ENCODE results near the gene JAK1.
A peak's percentile ranks its signal among the peaks of the same experiment; 100 is the strongest.

The JAK1 gene

DNA sequence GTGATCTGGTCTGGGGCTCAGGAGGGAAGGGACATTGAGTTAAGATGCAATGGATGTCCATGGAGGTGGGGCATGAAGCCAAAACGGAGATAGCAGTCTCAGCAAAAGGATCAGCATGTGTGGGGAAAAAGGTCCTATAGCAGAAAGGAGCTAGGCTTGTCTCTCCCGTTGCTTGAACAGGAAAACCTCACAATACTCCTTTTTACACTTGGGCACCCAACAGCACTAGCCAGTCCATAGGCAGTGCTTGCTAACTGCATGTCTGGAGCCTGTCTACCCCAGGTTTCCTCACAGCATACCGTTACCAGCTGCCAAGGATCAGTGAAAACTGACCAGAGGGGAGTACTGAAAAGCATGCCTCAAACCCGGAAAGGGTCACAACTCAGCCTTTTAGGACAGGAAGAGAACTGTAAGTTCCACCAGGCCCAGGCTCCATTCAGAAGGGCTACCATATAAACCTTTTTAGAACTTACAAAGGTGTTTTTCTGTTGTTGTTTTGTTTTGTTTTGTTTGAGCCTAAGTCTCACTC, 78.6 kb downstream of the JAK1 start:
- DNase-seq: no peak

GRCh38 chr1:64886877-64887276, 79.5 kb downstream of the JAK1 start:
- no peak for DNase-seq

DNA sequence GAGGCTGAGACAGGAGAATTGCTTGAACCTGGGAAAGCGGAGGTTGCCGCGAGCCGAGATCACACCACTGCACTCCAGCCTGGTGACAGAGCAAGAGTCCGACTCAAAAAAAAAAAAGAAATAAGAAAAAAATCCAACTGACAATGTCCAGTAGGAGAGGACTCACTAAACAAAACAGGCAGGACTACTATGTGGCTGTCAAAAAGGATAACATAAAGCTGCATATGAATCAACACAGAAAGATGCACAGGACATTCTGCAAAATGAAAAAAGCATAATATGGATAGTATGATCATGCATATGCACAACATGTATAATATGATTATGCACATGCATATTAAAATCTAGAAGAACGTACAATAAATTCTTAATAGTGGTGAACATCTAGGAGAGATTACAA, 80.7 kb downstream of the JAK1 start:
- DNase-seq: no peak

DNA sequence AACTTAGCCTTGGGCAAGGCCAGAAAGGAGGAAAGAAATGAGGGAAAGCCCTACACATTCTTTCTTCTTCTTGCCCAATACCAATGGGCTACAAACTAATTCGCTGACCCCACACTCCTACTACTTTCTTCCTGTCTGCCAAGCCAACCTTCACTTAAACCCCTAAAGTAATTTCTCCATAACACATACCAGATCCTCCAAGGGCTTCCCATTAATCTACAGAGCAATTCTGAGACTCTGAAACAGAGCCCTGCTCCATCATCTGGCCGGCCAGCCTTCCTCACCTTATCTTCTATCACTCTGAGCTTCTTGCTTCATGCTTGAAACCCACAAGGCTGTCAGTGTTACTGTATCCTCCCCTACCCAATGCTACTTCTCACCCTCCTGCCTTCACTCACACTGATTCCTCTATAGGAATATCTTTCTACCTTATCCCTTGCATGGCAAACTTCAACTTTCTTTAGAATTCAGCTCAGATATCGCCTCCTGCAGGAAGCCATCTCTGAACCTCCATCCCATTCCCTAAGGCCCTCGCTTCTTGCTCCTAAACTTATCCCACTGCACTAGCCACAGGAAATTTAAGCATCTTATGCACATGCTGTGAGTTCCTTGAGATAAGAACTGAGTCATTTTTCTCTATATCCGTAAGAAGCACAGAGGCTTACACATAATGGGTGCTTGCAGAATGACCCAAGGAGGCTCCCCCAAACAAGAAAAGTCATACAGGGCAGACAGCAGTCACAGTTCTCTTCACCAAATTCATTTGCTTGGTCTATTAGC, 81.9 kb downstream of the JAK1 start:
- DNase-seq: no peak

DNA sequence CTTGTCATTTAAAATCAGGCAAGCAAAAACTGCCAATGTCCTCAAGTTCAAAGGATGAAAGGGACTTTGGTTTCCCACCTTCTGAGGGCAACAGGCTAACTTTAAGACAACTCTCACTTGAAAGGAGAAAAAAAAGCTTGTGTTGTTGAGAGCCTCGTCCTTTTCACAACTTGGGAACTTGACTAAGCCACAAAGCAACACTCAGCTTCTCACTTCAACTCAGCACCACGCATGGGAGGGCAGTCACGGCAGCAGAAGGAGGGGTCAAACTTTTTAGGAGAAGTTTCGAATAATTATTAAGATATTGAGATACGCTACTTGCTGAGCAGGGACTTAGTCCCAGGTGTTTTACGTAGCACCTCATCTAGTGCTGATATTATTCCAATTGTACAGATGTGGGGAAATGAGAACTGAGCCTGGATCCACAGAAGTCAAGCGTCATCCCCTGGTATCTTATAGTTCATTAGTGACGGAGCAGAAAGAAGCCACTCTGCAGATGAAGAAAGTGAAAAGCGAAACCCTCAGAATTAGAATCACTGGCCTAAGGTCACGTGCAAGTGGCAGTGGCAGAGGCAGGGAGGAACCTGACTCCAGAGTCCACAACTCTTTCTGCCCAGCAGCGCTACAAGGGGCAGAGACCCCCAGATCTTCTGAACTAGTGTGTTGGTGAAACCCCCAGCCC, 83.6 kb downstream of the JAK1 start:
- no peak for DNase-seq

DNA sequence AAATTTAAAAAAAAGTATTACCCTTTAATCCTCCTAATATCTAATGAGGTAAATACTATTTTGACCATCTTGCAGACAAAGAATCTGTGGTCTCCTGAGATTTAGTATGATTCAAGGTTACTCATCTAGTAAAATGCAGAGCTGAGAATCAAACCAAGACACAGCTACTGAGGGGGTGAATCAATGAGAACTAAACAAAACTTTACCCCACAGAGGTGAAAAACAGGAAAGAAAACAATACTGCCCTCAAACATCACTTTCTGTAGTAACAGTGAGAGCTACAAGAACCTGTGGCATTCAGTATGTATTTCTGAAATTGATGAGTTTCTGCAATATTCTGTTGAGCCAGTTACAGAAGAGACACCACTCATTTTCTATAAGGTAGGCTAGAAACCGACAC, 85.1 kb downstream of the JAK1 start:
- no peak for DNase-seq

GRCh38 chr1:64880449-64880848, 85.9 kb downstream of the JAK1 start:
- no peak for DNase-seq

DNA sequence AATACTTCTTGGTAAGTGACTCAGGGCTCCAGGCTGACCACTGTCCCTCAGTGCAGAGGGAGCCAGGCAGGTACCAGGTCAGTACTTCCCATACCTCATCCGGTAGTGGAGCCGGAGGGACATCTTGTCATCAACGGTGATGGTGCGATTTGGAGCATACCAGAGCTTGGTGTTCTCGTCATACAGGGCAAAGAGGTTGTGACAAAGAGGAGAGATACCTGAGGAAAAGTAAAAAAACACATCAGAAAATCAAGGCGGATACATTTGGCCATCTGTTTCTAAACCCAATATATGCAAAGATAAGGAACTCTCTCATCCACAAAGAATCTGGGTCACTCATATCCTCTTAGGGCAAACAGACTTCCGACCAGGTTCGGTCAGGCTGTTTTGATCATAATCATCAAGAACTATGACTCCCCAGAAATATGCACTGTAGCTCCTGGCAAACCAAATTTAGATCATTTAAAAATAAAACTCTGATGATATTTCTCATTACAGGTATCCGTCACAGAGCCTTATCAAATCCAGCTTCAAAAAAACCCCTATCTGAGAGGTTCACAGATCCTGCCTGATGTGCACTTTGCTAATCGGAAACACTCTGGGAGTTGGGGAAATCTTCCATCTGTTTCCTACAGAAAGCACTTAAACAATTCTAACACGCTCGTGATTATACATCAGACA, 87.3 kb downstream of the JAK1 start:
- DNase-seq: no peak

DNA sequence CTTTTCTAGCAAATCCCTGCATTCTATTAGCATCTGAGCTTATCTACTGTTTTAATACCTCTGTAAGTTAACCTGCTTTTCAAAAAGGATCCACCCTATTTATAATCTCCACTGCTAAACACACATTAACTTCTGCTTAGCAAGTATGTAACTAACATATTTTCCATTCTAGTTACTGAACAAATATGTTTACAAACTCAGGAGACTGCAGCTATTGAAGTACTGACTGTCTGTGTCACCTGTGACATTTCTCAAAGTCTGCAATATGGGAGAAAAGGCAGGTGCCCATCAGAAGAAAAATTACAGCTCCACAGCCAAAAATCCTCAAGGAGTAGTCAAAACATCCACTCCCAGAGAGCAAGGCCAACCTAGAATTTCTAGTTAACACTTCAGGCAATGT, 88.3 kb downstream of the JAK1 start:
- no peak for DNase-seq

GRCh38 chr1:64877598-64877997, 88.8 kb downstream of the JAK1 start:
- no peak for DNase-seq

GRCh38 chr1:64877151-64877550, 89.2 kb downstream of the JAK1 start:
- no peak for DNase-seq

GRCh38 chr1:64875606-64876005, 90.7 kb downstream of the JAK1 start:
- no peak for DNase-seq

- DNase-seq: no peak
These were observed 91.2 kb downstream of the JAK1 start for GRCh38 chr1:64875101-64875500.

DNA sequence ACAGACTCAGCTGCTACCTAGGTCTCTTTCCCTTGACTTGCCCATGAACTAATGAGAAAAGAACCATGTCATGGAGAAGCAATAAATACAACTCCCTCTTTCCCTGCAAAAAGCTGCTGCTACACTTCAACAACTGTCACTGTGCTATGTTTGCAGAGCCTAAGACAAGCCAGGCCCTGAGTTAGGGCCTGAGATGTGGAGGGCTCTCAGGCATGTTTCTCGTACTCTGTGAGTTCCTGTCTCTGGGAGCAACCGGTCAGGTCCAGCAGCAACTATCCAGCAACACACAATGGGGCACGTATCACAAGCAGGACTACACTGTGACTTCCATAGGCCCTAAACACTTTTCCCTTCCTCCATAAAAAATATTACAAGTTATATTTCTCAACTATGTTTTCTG, 91.7 kb downstream of the JAK1 start:
- DNase-seq: no peak

GRCh38 chr1:64873576-64873975, 92.8 kb downstream of the JAK1 start:
- no peak for DNase-seq

DNA sequence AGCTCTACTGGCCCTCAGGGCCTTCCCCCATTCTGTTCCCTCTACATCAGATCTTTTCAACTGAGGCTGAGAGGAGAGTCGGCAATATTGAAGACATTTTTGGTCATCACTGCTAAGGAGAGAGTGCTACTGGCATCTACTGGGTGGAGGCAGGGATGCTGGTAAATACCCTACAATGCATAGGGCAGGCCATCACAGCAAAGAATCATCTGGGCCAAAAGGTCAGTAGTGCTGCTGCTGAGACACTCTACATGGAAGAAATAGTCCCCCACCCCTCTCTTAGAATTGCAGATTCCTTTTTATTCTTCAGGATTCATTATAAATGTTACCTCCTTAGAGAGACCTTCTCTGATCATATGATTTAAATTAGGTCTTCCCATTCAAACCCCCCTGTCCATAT, 94.3 kb downstream of the JAK1 start:
- no peak for DNase-seq

DNA sequence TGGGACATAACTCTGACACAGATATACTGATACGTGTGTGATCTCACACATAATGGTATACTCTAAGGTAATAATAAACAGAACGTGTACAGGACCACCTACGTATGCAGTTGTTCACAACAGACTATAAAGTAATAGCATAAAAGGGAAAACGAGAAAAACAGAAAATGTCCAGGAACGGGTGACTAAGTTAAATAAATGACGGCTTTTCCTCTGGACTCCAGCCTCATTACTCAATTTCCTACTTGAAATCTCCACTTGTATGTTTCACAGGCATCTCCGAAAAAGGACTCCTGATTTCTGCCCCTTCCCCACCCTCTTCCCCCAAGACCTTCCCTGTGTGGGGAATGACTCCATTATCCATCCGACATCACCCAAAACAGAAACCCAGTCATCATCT, 95.1 kb downstream of the JAK1 start:
- DNase-seq: no peak

GRCh38 chr1:64867266-64867665, 99.1 kb downstream of the JAK1 start:
- DNase-seq: no peak

DNA sequence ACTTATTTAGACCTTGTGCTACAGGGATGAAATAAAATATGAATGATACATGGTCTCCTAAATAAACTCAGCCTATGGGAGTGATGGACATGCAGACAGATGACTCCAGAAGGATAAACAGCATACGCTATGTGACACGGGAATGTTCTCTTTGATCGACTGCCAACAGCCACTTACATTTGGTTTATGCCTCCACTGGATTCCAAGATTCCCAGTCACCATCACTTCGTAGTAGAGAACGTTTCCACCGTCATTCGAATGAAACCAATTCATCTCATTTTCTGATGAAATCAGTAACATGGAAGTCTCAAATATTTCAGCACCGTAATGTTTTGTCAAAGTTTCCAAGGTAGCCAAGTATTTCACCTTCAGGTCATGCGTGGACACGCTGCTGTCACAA, 99.7 kb downstream of the JAK1 start:
- no peak for DNase-seq

- no peak for DNase-seq
These were observed 101.1 kb downstream of the JAK1 start for GRCh38 chr1:64865105-64865757.

GRCh38 chr1:64864018-64864940, 102.1 kb downstream of the JAK1 start:
- peak; percentile 83 for DNase-seq

DNA sequence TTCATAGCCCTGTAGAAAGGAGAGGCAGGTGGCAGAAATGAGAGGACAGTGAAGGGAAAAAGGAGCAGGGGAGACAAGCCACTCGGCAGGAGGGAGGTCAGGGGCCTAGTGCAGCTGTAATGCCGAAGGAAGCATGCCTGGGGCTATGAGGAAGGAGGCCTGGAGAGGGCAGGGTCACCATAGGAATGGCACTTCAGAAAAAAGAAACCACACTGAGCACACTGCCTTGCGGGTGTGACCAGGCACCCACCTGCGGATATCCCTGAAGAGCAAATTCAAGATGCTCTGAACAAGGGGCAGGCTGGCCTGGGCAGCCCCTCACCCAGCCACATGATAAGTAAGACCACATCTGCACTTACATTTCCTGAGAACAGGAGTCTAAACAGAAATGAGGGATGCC, 104.7 kb downstream of the JAK1 start:
- no peak for DNase-seq
